Spleen (tissue), 7 donors: ENCODE results near the gene FOXO3.

Experiments
- POLR2A ChIP-seq, 3 donors: fragments of 450-650 bp; IDR thresholded peaks; one replicate each; pipeline ENCODE4 v1.5.1; 2017; ENCODE audit warnings: antibody characterized with exemption in 3 of 3, mild to moderate bottlenecking in 1 of 3
- POLR2AphosphoS5 ChIP-seq, 3 donors: sonication (generic); formaldehyde crosslinking; IDR thresholded peaks; one replicate each; pipeline ENCODE4 v1.5.1; 2017; ENCODE audit warnings: antibody characterized with exemption in 3 of 3
- TF ChIP-seq, protein P1 (sequence below), 11 experiments: fragments of 200-600 bp in 7 of 11; fragments of 450-650 bp in 4 of 11; sonication (generic) in 4 of 11; IDR thresholded peaks in 8 of 11; conservative IDR thresholded peaks in 3 of 11; 1 replicate in 7 of 11; 2 replicates in 4 of 11; pipeline versions ENCODE4 v1.4.0 to v1.8.0; 2016 to 2021; ENCODE audit warnings: antibody characterized with exemption in 11 of 11, inconsistent platforms in 4 of 11, mild to moderate bottlenecking in 1 of 11
- donor health status: DM: no; HTN: no; CAD: no; lungs with moderate emphysema.
- donor health status: DM: no; HTN: no; CAD: no.
- donor health status: DM: no; HTN: no; CAD: no.

DNA sequence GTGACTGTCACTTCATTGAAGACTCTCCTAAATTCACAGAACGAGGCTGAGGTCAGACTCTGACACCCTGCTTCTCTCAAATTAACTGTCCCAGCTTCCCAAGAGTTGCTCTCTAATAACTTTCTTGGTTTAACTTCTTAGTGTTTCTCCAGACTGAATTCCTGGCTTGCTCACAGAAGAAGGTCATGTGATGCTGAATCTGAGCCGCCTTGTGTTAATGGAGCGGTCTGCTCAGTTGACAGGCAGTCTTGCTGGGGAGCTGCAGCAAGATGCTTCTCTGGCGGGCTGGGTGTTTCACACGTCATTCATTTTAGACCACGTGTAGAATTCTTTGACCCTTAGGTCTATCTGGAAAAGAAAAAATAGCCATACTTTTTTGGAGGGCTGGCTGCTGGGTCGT, 107.3 kb downstream of the FOXO3 start:
- no peak for TF ChIP-seq POLR2A (IDR thresholded peaks at IDR 0.05)
- TF ChIP-seq, protein P1, sequence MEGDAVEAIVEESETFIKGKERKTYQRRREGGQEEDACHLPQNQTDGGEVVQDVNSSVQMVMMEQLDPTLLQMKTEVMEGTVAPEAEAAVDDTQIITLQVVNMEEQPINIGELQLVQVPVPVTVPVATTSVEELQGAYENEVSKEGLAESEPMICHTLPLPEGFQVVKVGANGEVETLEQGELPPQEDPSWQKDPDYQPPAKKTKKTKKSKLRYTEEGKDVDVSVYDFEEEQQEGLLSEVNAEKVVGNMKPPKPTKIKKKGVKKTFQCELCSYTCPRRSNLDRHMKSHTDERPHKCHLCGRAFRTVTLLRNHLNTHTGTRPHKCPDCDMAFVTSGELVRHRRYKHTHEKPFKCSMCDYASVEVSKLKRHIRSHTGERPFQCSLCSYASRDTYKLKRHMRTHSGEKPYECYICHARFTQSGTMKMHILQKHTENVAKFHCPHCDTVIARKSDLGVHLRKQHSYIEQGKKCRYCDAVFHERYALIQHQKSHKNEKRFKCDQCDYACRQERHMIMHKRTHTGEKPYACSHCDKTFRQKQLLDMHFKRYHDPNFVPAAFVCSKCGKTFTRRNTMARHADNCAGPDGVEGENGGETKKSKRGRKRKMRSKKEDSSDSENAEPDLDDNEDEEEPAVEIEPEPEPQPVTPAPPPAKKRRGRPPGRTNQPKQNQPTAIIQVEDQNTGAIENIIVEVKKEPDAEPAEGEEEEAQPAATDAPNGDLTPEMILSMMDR (IDR thresholded peaks at IDR 0.05 in 8 of 11, conservative IDR thresholded peaks at IDR 0.05 in 3 of 11) = no peak
- TF ChIP-seq POLR2AphosphoS5 (IDR thresholded peaks at IDR 0.05) = no peak
